Measurements from ENCODE around the gene CD8B2.
"Not testable (repeated sequence)": the region's sequence is repeated elsewhere in the genome, so short reads cannot be mapped to it uniquely, and the experiment has no call there.

GRCh38 chr2:106511934-106512333 lies 24.8 kb downstream of the CD8B2 start:
- TF ChIP-seq KDM5B (IDR thresholded peaks at IDR 0.05; ENCODE audit: insufficient replicate concordance, low read depth, low read length); ZSCAN29 (IDR thresholded peaks at IDR 0.05); BRCA1 (IDR thresholded peaks at IDR 0.05); BRCA1 (CRISPR knock-in tag; IDR thresholded peaks at IDR 0.05); NR2F6 (CRISPR knock-in tag; IDR thresholded peaks at IDR 0.05); NR0B1 (IDR thresholded peaks at IDR 0.05; ENCODE audit: partially characterized antibody); POLR2AphosphoS5 (IDR thresholded peaks at IDR 0.05; ENCODE audit: control insufficient read depth, insufficient read depth, low read depth, low read length): not testable (repeated sequence)

All from K562 (cell line).